ENCODE results near the gene GRM2. TPM values are rescaled to one million over a fixed set of nuclear protein-coding genes. Genes with fewer than 3 reads are reported as not detected.
A peak's percentile ranks its signal among the peaks of the same experiment; 100 is the strongest.

GRM2 gene
- total and polyA plus RNA-seq, 8 donors, result 0.06 to 0.58 (median 0.26) TPM; not detected in 4

GRCh38 chr3:51668756-51669155 lies 38.1 kb upstream of the GRM2 start:
- intact Hi-C loops (cut with DNase I; ENCODE audit: low total_unique reads), result loop anchor here (5.0 kb wide), 1 partner anchor 166 kb away; the partner anchor contains the start of gene DCAF1
- Histone ChIP-seq H3K9me3 (no peaks in the 10 kb centered on the region), H3K27ac (peak overlapping the region in 1 of 5 donors; percentile 94), H3K36me3 (peaks cover 0 to 20% (median 12%) of the 10 kb centered on the region in 4 donors), H3K4me3 (no peak overlapping the region), H3K4me1 (peaks cover 39 to 45% (median 44%) of the 10 kb centered on the region in 4 donors), H3K27me3 (no peaks in the 10 kb centered on the region)
- WGBS, 5 donors, result 91 to 100% (median 96%) methylated on average over 1 of the region's 1 CpG
- DNase-seq, result no peak
- TF ChIP-seq POLR2AphosphoS5 (IDR thresholded peaks at IDR 0.05) (no peak), POLR2A (IDR thresholded peaks at IDR 0.05) (no peak), EP300 (IDR thresholded peaks at IDR 0.05) (no peak), CTCF (IDR thresholded peaks at IDR 0.05) (no peak)

- whole genome bisulfite sequencing, 5 donors, result 30 to 43% (median 35%) methylated on average over 6 to 9 of the region's 9 CpGs
- H3K36me3 ChIP-seq, result peaks cover 0 to 18% (median 10%) of the 10 kb centered on the region in 4 donors
- no peaks in the 10 kb centered on the region for H3K27me3 ChIP-seq
- peaks cover 41 to 52% (median 49%) of the 10 kb centered on the region in 4 donors for H3K4me1 ChIP-seq
- intact Hi-C loops (cut with DNase I; ENCODE audit: low total_unique reads), result loop anchor here (5.0 kb wide), 1 partner anchor 167 kb away; the partner anchor contains the start of gene DCAF1
- TF ChIP-seq CTCF (IDR thresholded peaks at IDR 0.05) (peak in 6 of 7 experiments; percentile 66 to 97 (median 96)), POLR2AphosphoS5 (IDR thresholded peaks at IDR 0.05) (peak in 2 of 3 donors; percentile 13 to 76), EP300 (IDR thresholded peaks at IDR 0.05) (no peak)
- no peak overlapping the region for H3K4me3 ChIP-seq
- H3K9me3 ChIP-seq, result no peaks in the 10 kb centered on the region
- peak overlapping the region in 4 of 5 donors; percentile 25 to 97 (median 91) for H3K27ac ChIP-seq
- peak; percentile 94 to 95 for DNase-seq
These were observed 37.4 kb upstream of the GRM2 start for GRCh38 chr3:51669241-51670052.

- Histone ChIP-seq H3K4me1 (peaks cover 41 to 60% (median 53%) of the 10 kb centered on the region in 4 donors), H3K27ac (peak overlapping the region; percentile 88 to 97 (median 94)), H3K27me3 (no peaks in the 10 kb centered on the region), H3K9me3 (no peaks in the 10 kb centered on the region), H3K4me3 (peak overlapping the region; percentile 63 to 99 (median 80)), H3K36me3 (peaks cover 0 to 19% (median 14%) of the 10 kb centered on the region in 4 donors)
- TF ChIP-seq EP300 (IDR thresholded peaks at IDR 0.05) (no peak), POLR2A (IDR thresholded peaks at IDR 0.05) (no peak), POLR2AphosphoS5 (IDR thresholded peaks at IDR 0.05) (no peak), CTCF (IDR thresholded peaks at IDR 0.05) (no peak)
- no peak for DNase-seq
- 51 to 62% (median 54%) methylated on average over 15 of the region's 15 CpGs for WGBS, 5 donors
- intact Hi-C loops (cut with DNase I; ENCODE audit: low total_unique reads), result no loop called here
These were observed 36.6 kb upstream of the GRM2 start for GRCh38 chr3:51670053-51670822.
